HepG2 (cell line): ENCODE data around the gene GPD1. TPM values are rescaled to one million over a fixed set of nuclear protein-coding genes. Genes with fewer than 3 reads are reported as not detected.
A peak's percentile ranks its signal among the peaks of the same experiment; 100 is the strongest.

ENCODE experiments used
- AGO2 ChIP-seq: fragments of 200-400 bp; formaldehyde crosslinking; optimal IDR thresholded peaks from 2 replicates; pipeline ENCODE3; 2017; ENCODE audit warnings: mild to moderate bottlenecking, low read depth, low read length, moderate library complexity
- BORCS8-MEF2B ChIP-seq: sonication (generic); formaldehyde crosslinking; IDR thresholded peaks from 2 replicates; pipeline ENCODE4 v1.8.0; 2022; ENCODE audit warnings: mild to moderate bottlenecking, missing genetic modification reagents
- CCDC6 ChIP-seq: sonication (generic); formaldehyde crosslinking; IDR thresholded peaks from 2 replicates; pipeline ENCODE4 v1.8.1; 2022; ENCODE audit warnings: mild to moderate bottlenecking, missing genetic modification reagents, moderate library complexity
- CEBPG ChIP-seq: IDR thresholded peaks from 2 replicates; pipeline ENCODE4 v1.6.1; 2016
- FOXC1 ChIP-seq: sonication (generic); formaldehyde crosslinking; IDR thresholded peaks from 2 replicates; pipeline ENCODE4 v1.8.0; 2022; ENCODE audit warnings: mild to moderate bottlenecking, missing genetic modification reagents, borderline replicate concordance
- GFI1 ChIP-seq: sonication (generic); formaldehyde crosslinking; IDR thresholded peaks from 2 replicates; pipeline ENCODE4 v1.5.0; 2020; ENCODE audit warnings: missing genetic modification reagents, mild to moderate bottlenecking, borderline replicate concordance
- GZF1 ChIP-seq: sonication (generic); formaldehyde crosslinking; IDR thresholded peaks from 2 replicates; pipeline ENCODE4 v1.5.1; 2020; ENCODE audit warnings: mild to moderate bottlenecking, missing genetic modification reagents
- HDAC2 ChIP-seq: sonication (generic); formaldehyde crosslinking; IDR thresholded peaks from 2 replicates; pipeline ENCODE4 v1.4.0; 2020; ENCODE audit warnings: missing genetic modification reagents
- MED1 ChIP-seq: sonication (generic); formaldehyde crosslinking; IDR thresholded peaks from 2 replicates; pipeline ENCODE4 v1.4.0; 2020; ENCODE audit warnings: missing genetic modification reagents
- MXI1 ChIP-seq: IDR thresholded peaks from 3 replicates; pipeline ENCODE4 v1.6.1; 2012; ENCODE audit warnings: low read depth, low read length, inconsistent platforms, borderline replicate concordance
- MYC ChIP-seq: sonication (generic); formaldehyde crosslinking; IDR thresholded peaks from 2 replicates; pipeline ENCODE4 v1.9.0; 2021; ENCODE audit warnings: missing genetic modification reagents, borderline replicate concordance
- PPARG ChIP-seq: conservative IDR thresholded peaks from 2 replicates; pipeline ENCODE4 v1.6.1; 2016; ENCODE audit warnings: missing biosample characterization, missing genetic modification reagents
- TRIM24 ChIP-seq: sonication (generic); formaldehyde crosslinking; IDR thresholded peaks from 2 replicates; pipeline ENCODE4 v1.8.0; 2022; ENCODE audit warnings: mild to moderate bottlenecking, missing genetic modification reagents
- ZKSCAN1 ChIP-seq: fragments of 150-350 bp; IDR thresholded peaks from 2 replicates; pipeline ENCODE4 v1.6.1; 2014; ENCODE audit warnings: low read length
- ZNF335 ChIP-seq: sonication (generic); formaldehyde crosslinking; IDR thresholded peaks from 2 replicates; pipeline ENCODE4 v1.4.0; 2020; ENCODE audit warnings: missing genetic modification reagents
- ZNF431 ChIP-seq: sonication (generic); formaldehyde crosslinking; IDR thresholded peaks from 2 replicates; pipeline ENCODE4 v1.9.0; 2022; ENCODE audit warnings: missing genetic modification reagents, low read depth, mild to moderate bottlenecking, borderline replicate concordance
- ZNF7 ChIP-seq: IDR thresholded peaks from 2 replicates; pipeline ENCODE4 v1.6.1; 2016; ENCODE audit warnings: missing biosample characterization, missing genetic modification reagents
- ZNF792 ChIP-seq: IDR thresholded peaks from 2 replicates; pipeline ENCODE4 v1.6.1; 2016
- ZNF879 ChIP-seq: sonication (generic); formaldehyde crosslinking; IDR thresholded peaks from 2 replicates; pipeline ENCODE4 v1.8.1; 2023; ENCODE audit warnings: missing genetic modification reagents
- ZNF891 ChIP-seq: sonication (generic); formaldehyde crosslinking; IDR thresholded peaks from 2 replicates; pipeline ENCODE4 v1.5.0; 2020; ENCODE audit warnings: mild to moderate bottlenecking, missing genetic modification reagents
- ZSCAN25 ChIP-seq: sonication (generic); formaldehyde crosslinking; IDR thresholded peaks from 2 replicates; pipeline ENCODE4 v1.8.0; 2022; ENCODE audit warnings: mild to moderate bottlenecking, missing genetic modification reagents
- polyA plus RNA-seq, 8 experiments: library from polyadenylated mRNA; depleted of rRNA in 3 of 8; stranded (reverse) in 7 of 8; unstranded in 1 of 8; fragments of >200 nt; fragmentation: Illumina TruSeq in 4 of 8; extraction: Trizol in 4 of 8; gene quantifications; 2 replicates each; pipeline versions ENCODE4 v1.2.1 to v1.2.3, GENCODE V29; 2011 to 2016; ENCODE audit warnings: low read depth in 4 of 8, missing spikeins in 1 of 8, mixed read lengths in 1 of 8; ENCODE audit not compliant: insufficient read depth in 1 of 8
- total RNA-seq, 5 experiments: library from RNA; depleted of rRNA; stranded (reverse); fragments of >200 nt; fragmentation: Illumina TruSeq; extraction: Trizol; gene quantifications; 2 replicates each; pipeline ENCODE4 v1.2.3, GENCODE V29; 2016; ENCODE audit warnings: low read depth in 1 of 5
- TF ChIP-seq, protein P1 (sequence below): sonication (generic); formaldehyde crosslinking; IDR thresholded peaks from 2 replicates; pipeline ENCODE4 v1.8.0; 2022; ENCODE audit warnings: mild to moderate bottlenecking, missing genetic modification reagents
- TF ChIP-seq, protein P2 (sequence below): sonication (generic); formaldehyde crosslinking; IDR thresholded peaks from 2 replicates; pipeline ENCODE4 v1.5.0; 2020; ENCODE audit warnings: mild to moderate bottlenecking, missing genetic modification reagents
- TF ChIP-seq, protein P3 (sequence below): IDR thresholded peaks from 2 replicates; pipeline ENCODE4 v1.6.1; 2018; ENCODE audit warnings: missing genetic modification reagents, mild to moderate bottlenecking, missing compliant biosample characterization

The GPD1 gene
- total and polyA plus RNA-seq, 2 of the 13 experiments (the other 11 are each of a cell fraction or from before 2014, with no cell fraction given) = 3.7 to 30.6 TPM

GRCh38 chr12:50102646-50103309, 1.0 kb upstream of the GPD1 start (continued):
- TF ChIP-seq MXI1 (peak; percentile 55; the same call in 1 of the 3 replicates), ZSCAN25 (CRISPR knock-in tag) (peak; percentile 46; the same call in 1 of the 2 replicates), ZNF792 (CRISPR knock-in tag) (peak; percentile 41; the same call in 1 of the 2 replicates), ZNF891 (no peak), ZNF879 (CRISPR knock-in tag) (0 out of 2 replicates have a peak, but pooled peaks have one; percentile 51), MYC (peak; percentile 59; the same call in 1 of the 2 replicates), ZKSCAN1 (peak; percentile 38; the same call in 1 of the 2 replicates), AGO2 (peak; percentile 75), GFI1 (CRISPR knock-in tag) (no peak), TRIM24 (peak; percentile 80; the same call in 1 of the 2 replicates), PPARG (CRISPR knock-in tag) (peak; percentile 40; the same call in 1 of the 2 replicates), FOXC1 (CRISPR knock-in tag) (peak; percentile 42; the same call in 1 of the 2 replicates), HDAC2 (peak; percentile 54; the same call in 1 of the 2 replicates), BORCS8-MEF2B (CRISPR knock-in tag) (peak; percentile 59; the same call in 1 of the 2 replicates), ZNF7 (CRISPR knock-in tag) (no peak), ZNF431 (0 out of 2 replicates have a peak, but pooled peaks have one; percentile 43), MED1 (CRISPR knock-in tag) (peak; percentile 39; the same call in 1 of the 2 replicates), GZF1 (CRISPR knock-in tag) (no peak), ZNF335 (CRISPR knock-in tag) (0 out of 2 replicates have a peak, but pooled peaks have one; percentile 49), CCDC6 (CRISPR knock-in tag) (peak; percentile 44; the same call in 1 of the 2 replicates), CEBPG (CRISPR knock-in tag) (peak; percentile 48; the same call in 1 of the 2 replicates)
- TF ChIP-seq, protein P1, sequence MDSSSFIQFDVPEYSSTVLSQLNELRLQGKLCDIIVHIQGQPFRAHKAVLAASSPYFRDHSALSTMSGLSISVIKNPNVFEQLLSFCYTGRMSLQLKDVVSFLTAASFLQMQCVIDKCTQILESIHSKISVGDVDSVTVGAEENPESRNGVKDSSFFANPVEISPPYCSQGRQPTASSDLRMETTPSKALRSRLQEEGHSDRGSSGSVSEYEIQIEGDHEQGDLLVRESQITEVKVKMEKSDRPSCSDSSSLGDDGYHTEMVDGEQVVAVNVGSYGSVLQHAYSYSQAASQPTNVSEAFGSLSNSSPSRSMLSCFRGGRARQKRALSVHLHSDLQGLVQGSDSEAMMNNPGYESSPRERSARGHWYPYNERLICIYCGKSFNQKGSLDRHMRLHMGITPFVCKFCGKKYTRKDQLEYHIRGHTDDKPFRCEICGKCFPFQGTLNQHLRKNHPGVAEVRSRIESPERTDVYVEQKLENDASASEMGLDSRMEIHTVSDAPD (CRISPR knock-in tag) = 0 out of 2 replicates have a peak, but pooled peaks have one; percentile 51
- TF ChIP-seq, protein P2, sequence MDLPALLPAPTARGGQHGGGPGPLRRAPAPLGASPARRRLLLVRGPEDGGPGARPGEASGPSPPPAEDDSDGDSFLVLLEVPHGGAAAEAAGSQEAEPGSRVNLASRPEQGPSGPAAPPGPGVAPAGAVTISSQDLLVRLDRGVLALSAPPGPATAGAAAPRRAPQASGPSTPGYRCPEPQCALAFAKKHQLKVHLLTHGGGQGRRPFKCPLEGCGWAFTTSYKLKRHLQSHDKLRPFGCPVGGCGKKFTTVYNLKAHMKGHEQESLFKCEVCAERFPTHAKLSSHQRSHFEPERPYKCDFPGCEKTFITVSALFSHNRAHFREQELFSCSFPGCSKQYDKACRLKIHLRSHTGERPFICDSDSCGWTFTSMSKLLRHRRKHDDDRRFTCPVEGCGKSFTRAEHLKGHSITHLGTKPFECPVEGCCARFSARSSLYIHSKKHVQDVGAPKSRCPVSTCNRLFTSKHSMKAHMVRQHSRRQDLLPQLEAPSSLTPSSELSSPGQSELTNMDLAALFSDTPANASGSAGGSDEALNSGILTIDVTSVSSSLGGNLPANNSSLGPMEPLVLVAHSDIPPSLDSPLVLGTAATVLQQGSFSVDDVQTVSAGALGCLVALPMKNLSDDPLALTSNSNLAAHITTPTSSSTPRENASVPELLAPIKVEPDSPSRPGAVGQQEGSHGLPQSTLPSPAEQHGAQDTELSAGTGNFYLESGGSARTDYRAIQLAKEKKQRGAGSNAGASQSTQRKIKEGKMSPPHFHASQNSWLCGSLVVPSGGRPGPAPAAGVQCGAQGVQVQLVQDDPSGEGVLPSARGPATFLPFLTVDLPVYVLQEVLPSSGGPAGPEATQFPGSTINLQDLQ (CRISPR knock-in tag) = peak; percentile 99
- TF ChIP-seq, protein P3, sequence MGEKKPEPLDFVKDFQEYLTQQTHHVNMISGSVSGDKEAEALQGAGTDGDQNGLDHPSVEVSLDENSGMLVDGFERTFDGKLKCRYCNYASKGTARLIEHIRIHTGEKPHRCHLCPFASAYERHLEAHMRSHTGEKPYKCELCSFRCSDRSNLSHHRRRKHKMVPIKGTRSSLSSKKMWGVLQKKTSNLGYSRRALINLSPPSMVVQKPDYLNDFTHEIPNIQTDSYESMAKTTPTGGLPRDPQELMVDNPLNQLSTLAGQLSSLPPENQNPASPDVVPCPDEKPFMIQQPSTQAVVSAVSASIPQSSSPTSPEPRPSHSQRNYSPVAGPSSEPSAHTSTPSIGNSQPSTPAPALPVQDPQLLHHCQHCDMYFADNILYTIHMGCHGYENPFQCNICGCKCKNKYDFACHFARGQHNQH (CRISPR knock-in tag) = peak; percentile 47; the same call in 1 of the 2 replicates
